Measurements from ENCODE around the gene ADIRF. TPM values are rescaled to one million over a fixed set of nuclear protein-coding genes. Genes with fewer than 3 reads are reported as not detected.

Gene ADIRF
- total RNA-seq, 2 experiments from 2014 or later: not detected

GRCh38 chr10:86955501-86956194 lies 12.6 kb upstream of the ADIRF start:
- Histone ChIP-seq H3K4me3 (ENCODE audit: low read depth, low read length, poor library complexity, severe bottlenecking) (no peak overlapping the region), H3K9me2 (ENCODE audit: insufficient read depth, low read length) (no peaks in the 10 kb centered on the region), H3K9me3 (ENCODE audit: low read length) (no peaks in the 10 kb centered on the region), H2AFZ (ENCODE audit: low read length) (no peak overlapping the region), H4K20me1 (ENCODE audit: insufficient read depth, low read length) (no peaks in the 10 kb centered on the region), H3K4me2 (ENCODE audit: low read length) (no peak overlapping the region), H3K36me3 (ENCODE audit: insufficient read depth, low read length) (no peaks in the 10 kb centered on the region), H3K27ac (ENCODE audit: low read depth, low read length, poor library complexity, severe bottlenecking) (no peak overlapping the region), H3K79me2 (ENCODE audit: insufficient read depth, low read depth, low read length) (no peaks in the 10 kb centered on the region), H3K4me1 (ENCODE audit: insufficient read depth, low read length, poor library complexity, severe bottlenecking) (no peaks in the 10 kb centered on the region)
- TF ChIP-seq CTCF (conservative IDR thresholded peaks at IDR 0.05; ENCODE audit: low read length): no peak
- TF ChIP-seq EZH2phosphoT487 (IDR thresholded peaks at IDR 0.05; ENCODE audit: borderline replicate concordance, low read depth, low read length): no peak
- CTCF ChIA-PET (ENCODE audit: unreplicated experiment): no interaction called here
- intact Hi-C loops (cut with micrococcal nuclease; ENCODE audit: unreplicated experiment): no loop called here
- no peak for DNase-seq (ENCODE audit: low spot score)
- POLR2A ChIA-PET: interaction anchor here (0.5 kb wide), 1 partner anchor 52 kb away, joined by 4 read pairs; no protein-coding TSS in a partner anchor
- BruUV-seq (replicated peaks): no TSS peak

GRCh38 chr10:86956195-86956847 lies 12.0 kb upstream of the ADIRF start:
- intact Hi-C loops (cut with micrococcal nuclease; ENCODE audit: unreplicated experiment): no loop called here
- Histone ChIP-seq H3K9me3 (ENCODE audit: low read length) (no peaks in the 10 kb centered on the region), H3K9me2 (ENCODE audit: insufficient read depth, low read length) (no peaks in the 10 kb centered on the region), H4K20me1 (ENCODE audit: insufficient read depth, low read length) (no peaks in the 10 kb centered on the region), H3K4me1 (ENCODE audit: insufficient read depth, low read length, poor library complexity, severe bottlenecking) (no peaks in the 10 kb centered on the region), H3K79me2 (ENCODE audit: insufficient read depth, low read depth, low read length) (no peaks in the 10 kb centered on the region), H2AFZ (ENCODE audit: low read length) (no peak overlapping the region), H3K36me3 (ENCODE audit: insufficient read depth, low read length) (no peaks in the 10 kb centered on the region), H3K27ac (ENCODE audit: low read depth, low read length, poor library complexity, severe bottlenecking) (no peak overlapping the region), H3K4me2 (ENCODE audit: low read length) (no peak overlapping the region), H3K4me3 (ENCODE audit: low read depth, low read length, poor library complexity, severe bottlenecking) (no peak overlapping the region)
- POLR2A ChIA-PET: interaction anchor here (0.5 kb wide), 1 partner anchor 53 kb away, joined by 4 read pairs; no protein-coding TSS in a partner anchor
- DNase-seq (ENCODE audit: low spot score): no peak
- BruUV-seq (replicated peaks): no TSS peak
- no peak for TF ChIP-seq EZH2phosphoT487 (IDR thresholded peaks at IDR 0.05; ENCODE audit: borderline replicate concordance, low read depth, low read length)
- no peak for TF ChIP-seq CTCF (conservative IDR thresholded peaks at IDR 0.05; ENCODE audit: low read length)
- CTCF ChIA-PET (ENCODE audit: unreplicated experiment): no interaction called here
